ENCODE data around the gene TBXA2R.

Gene TBXA2R

DNA sequence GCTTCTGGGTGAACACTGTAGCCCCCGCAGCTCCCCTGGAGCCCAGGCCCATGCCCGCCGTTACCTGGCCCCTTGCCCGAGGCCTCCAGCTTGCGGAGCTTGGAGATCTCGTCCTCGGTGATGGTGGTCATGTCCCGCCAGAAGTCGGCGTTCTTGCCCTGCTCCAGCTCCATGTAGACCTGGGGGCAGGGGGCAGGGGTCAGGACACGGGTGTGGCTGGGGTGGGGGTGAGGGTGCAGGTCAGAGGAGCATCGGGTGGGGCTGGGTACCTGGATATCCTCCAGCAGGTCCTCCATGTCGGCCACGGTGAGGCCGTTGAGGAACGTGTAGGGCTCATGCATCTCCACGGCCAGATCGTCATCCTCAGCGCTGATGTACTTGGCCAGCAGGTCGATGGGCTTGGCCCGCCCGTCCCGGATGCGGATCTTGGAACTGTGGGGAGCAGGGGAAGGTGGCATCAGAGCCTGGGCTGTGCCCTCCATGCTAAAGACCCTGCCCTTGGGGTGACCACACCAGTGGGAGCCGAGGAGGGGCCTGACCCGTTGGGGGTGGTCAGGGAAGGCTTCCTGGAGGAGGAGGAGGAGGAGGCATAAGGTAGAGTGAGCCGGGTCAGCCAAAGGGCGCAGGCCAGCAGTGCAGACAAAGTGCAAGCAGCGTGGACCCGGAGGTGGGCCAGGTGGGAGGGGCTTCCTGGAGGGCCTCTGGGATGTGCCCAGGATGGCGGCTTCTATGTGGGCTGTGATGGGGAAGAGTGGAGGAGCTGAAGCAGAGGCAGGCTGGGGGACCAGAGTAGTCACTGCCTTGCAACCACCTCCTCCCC is 12.3 kb upstream of the TBXA2R start:
- Histone ChIP-seq H3K27me3 (ENCODE audit: control insufficient read depth, insufficient read depth, low read length) (no peaks in the 10 kb centered on the region), H2AFZ (no peak overlapping the region), H3K4me3 (ENCODE audit: low read depth, low read length) (no peak overlapping the region), H3K79me2 (no peaks in the 10 kb centered on the region), H3K9me3 (ENCODE audit: control insufficient read depth, low read length) (no peaks in the 10 kb centered on the region), H3K4me2 (ENCODE audit: low read length) (no peak overlapping the region), H3K4me1 (peaks cover 9% of the 10 kb centered on the region), H3K36me3 (ENCODE audit: control insufficient read depth, insufficient read depth, low read length) (no peaks in the 10 kb centered on the region), H3K27ac (peak overlapping the region; percentile 64), H3K9ac (no peak overlapping the region)
- TF ChIP-seq, protein P1, sequence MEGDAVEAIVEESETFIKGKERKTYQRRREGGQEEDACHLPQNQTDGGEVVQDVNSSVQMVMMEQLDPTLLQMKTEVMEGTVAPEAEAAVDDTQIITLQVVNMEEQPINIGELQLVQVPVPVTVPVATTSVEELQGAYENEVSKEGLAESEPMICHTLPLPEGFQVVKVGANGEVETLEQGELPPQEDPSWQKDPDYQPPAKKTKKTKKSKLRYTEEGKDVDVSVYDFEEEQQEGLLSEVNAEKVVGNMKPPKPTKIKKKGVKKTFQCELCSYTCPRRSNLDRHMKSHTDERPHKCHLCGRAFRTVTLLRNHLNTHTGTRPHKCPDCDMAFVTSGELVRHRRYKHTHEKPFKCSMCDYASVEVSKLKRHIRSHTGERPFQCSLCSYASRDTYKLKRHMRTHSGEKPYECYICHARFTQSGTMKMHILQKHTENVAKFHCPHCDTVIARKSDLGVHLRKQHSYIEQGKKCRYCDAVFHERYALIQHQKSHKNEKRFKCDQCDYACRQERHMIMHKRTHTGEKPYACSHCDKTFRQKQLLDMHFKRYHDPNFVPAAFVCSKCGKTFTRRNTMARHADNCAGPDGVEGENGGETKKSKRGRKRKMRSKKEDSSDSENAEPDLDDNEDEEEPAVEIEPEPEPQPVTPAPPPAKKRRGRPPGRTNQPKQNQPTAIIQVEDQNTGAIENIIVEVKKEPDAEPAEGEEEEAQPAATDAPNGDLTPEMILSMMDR (IDR thresholded peaks at IDR 0.05), result peak; percentile 43

GRCh38 chr19:3618144-3618810 is 11.6 kb upstream of the TBXA2R start:
- Histone ChIP-seq H3K79me2 (no peaks in the 10 kb centered on the region), H3K9me3 (ENCODE audit: control insufficient read depth, low read length) (no peaks in the 10 kb centered on the region), H3K4me1 (peaks cover 9% of the 10 kb centered on the region), H3K36me3 (ENCODE audit: control insufficient read depth, insufficient read depth, low read length) (no peaks in the 10 kb centered on the region), H3K9ac (no peak overlapping the region), H3K4me3 (ENCODE audit: low read depth, low read length) (peak overlapping the region; percentile 35), H3K27ac (peak overlapping the region; percentile 64), H3K4me2 (ENCODE audit: low read length) (peak overlapping the region; percentile 58), H2AFZ (peak overlapping the region; percentile 63), H3K27me3 (ENCODE audit: control insufficient read depth, insufficient read depth, low read length) (no peaks in the 10 kb centered on the region)
- TF ChIP-seq, protein P1 (IDR thresholded peaks at IDR 0.05), result peak; percentile 98

DNA sequence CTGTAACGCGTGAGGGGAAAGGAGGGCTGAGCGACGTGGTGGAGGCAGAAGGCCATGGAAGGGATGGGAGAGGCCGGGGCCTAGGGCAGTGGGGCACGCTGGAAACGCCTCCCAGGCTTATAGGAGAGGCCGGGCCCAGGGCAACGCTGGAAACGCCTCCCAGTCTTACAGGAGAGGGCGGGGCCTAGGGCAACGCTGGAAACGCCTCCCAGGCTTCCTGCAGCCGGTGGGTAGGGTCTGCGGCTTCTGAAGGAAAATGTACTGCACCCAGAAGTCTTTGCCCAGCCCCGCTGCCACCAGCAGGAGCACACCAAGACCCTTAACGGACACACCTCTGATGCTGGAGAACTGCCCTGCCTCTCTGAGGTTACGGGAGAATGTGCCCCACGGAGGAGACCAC is 10.8 kb upstream of the TBXA2R start:
- Histone ChIP-seq H3K9me3 (ENCODE audit: control insufficient read depth, low read length) (no peaks in the 10 kb centered on the region), H3K79me2 (no peaks in the 10 kb centered on the region), H3K4me1 (peaks cover 9% of the 10 kb centered on the region), H2AFZ (no peak overlapping the region), H3K27ac (no peak overlapping the region), H3K36me3 (ENCODE audit: control insufficient read depth, insufficient read depth, low read length) (no peaks in the 10 kb centered on the region), H3K9ac (no peak overlapping the region), H3K27me3 (ENCODE audit: control insufficient read depth, insufficient read depth, low read length) (no peaks in the 10 kb centered on the region), H3K4me2 (ENCODE audit: low read length) (no peak overlapping the region), H3K4me3 (ENCODE audit: low read depth, low read length) (no peak overlapping the region)
- TF ChIP-seq, protein P1 (IDR thresholded peaks at IDR 0.05), result no peak

GRCh38 chr19:3615524-3616135 is 9.0 kb upstream of the TBXA2R start:
- TF ChIP-seq, protein P1 (IDR thresholded peaks at IDR 0.05), result no peak
- H3K79me2 ChIP-seq, result no peaks in the 10 kb centered on the region
- H3K4me3 ChIP-seq (ENCODE audit: low read depth, low read length), result no peak overlapping the region
- H3K9me3 ChIP-seq (ENCODE audit: control insufficient read depth, low read length), result no peaks in the 10 kb centered on the region
- no peak overlapping the region for H2AFZ ChIP-seq
- no peaks in the 10 kb centered on the region for H3K27me3 ChIP-seq (ENCODE audit: control insufficient read depth, insufficient read depth, low read length)
- no peak overlapping the region for H3K27ac ChIP-seq
- no peaks in the 10 kb centered on the region for H3K36me3 ChIP-seq (ENCODE audit: control insufficient read depth, insufficient read depth, low read length)
- peaks cover 9% of the 10 kb centered on the region for H3K4me1 ChIP-seq
- H3K4me2 ChIP-seq (ENCODE audit: low read length), result no peak overlapping the region
- H3K9ac ChIP-seq, result no peak overlapping the region

Data from parathyroid adenoma (tissue), 2 donors.